Activated CD4-positive, alpha-beta T cell treated with anti-CD3 and anti-CD28 coated beads, Interleukin-2, amount 10 ng/mL, durations not matched to agents 24 days and 14 days (primary cell): Measurements from ENCODE around the gene SARM1. TPM values are rescaled to one million over a fixed set of nuclear protein-coding genes. Genes with fewer than 3 reads are reported as not detected.

Experiments used
- total RNA-seq: library from RNA; stranded (reverse); gene quantifications from 2 replicates; pipeline ENCODE4 v1.2.3, GENCODE V29; 2022

The SARM1 gene
- total RNA-seq, 1 donor from 2014 or later: 37.7 TPM

Other genes starting within 250 kb of the SARM1 start
- gene TMEM97, start 52.5 kb upstream of the SARM1 start, total RNA-seq: 64.6 and 69.0 TPM in 2 replicates
- gene IFT20, start 36.2 kb upstream of the SARM1 start, total RNA-seq: 21.1 and 24.7 TPM in 2 replicates
- 30.8 and 32.7 TPM in 2 replicates for gene TNFAIP1, start 35.9 kb upstream of the SARM1 start, total RNA-seq
- 112 and 115 TPM in 2 replicates for gene POLDIP2, start 14.2 kb upstream of the SARM1 start, total RNA-seq
- not detected in 2 replicates for gene SEBOX, start 6.5 kb upstream of the SARM1 start, total RNA-seq
- gene VTN, start 1.4 kb upstream of the SARM1 start, total RNA-seq: 0.23 and 0.24 TPM in 2 replicates
- 7.0 and 7.9 TPM in 2 replicates for gene SLC46A1, start 34.5 kb downstream of the SARM1 start, total RNA-seq
- gene SLC13A2, start 102.0 kb downstream of the SARM1 start, total RNA-seq: not detected in 2 replicates
- not detected in 2 replicates for gene FOXN1, start 134.7 kb downstream of the SARM1 start, total RNA-seq
- 59.8 and 60.2 TPM in 2 replicates for gene UNC119, start 180.9 kb downstream of the SARM1 start, total RNA-seq
- gene PIGS, start 199.8 kb downstream of the SARM1 start, total RNA-seq: 65.8 and 70.9 TPM in 2 replicates
- 70.2 and 72.9 TPM in 2 replicates for gene ALDOC, start 205.2 kb downstream of the SARM1 start, total RNA-seq
- 89.6 and 91.3 TPM in 2 replicates for gene SPAG5, start 227.3 kb downstream of the SARM1 start, total RNA-seq
- gene RSKR, start 242.5 kb downstream of the SARM1 start, total RNA-seq: 40.8 and 43.8 TPM in 2 replicates